T follicular helper cell (primary cell): ENCODE measurements around the gene AGAP2.
"Not testable (repeated sequence)": the region's sequence is repeated elsewhere in the genome, so short reads cannot be mapped to it uniquely, and the experiment has no call there.

ENCODE experiments used
- DNase-seq: peaks from one replicate; pipeline ENCODE4 v3.0.0-alpha.2; 2020; ENCODE audit warnings: low read depth

AGAP2 gene

DNA sequence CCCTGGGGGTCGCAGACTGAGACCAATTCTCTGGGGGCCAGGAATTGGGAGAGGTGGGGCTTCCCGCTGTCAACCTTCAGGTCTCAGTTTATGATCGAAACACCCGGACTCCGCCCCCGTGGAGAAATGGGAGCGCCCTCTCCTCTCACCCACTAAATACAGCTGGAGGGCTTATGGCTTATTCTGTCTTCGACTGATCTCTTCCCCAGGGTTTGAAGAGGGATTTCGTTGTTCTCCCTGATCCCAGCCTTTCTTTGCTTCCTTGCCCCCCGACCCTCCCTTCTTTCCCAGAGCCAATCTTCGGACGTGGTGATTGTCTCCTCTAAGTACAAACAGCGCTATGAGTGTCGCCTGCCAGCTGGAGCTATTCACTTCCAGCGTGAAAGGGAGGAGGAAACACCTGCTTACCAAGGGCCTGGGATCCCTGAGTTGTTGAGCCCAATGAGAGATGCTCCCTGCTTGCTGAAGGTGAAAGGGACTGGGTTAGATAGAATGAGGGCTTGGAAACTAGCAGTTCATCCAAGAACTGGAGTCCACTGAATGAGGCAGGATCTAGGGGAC, 44.0 kb downstream of the AGAP2 start:
- DNase-seq: no peak

- peak; percentile 94 for DNase-seq
These were observed 44.7 kb downstream of the AGAP2 start, which contains the start of gene OS9 for GRCh38 chr12:57693659-57694458. Gene OS9, plus strand, starts transcription at chr12:57694132. Its CDS starts 30 bp downstream, at chr12:57694162.

DNA sequence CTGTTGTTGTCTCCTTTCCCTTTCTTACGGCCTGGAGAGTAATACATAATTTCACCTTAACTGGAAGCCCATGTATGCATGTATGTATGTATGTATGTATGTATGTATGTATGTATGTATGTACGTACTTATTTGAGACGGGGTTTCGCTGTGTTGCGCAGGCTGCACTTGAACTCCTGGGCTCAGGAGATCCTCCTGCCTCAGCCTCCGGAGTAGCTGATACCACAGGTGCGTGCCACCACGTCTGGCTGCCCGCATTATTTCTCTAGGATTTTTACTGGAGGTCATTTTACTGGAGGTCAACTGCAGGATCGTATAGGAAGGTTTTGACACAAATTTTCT, 45.3 kb downstream of the AGAP2 start:
- no peak for DNase-seq

DNA sequence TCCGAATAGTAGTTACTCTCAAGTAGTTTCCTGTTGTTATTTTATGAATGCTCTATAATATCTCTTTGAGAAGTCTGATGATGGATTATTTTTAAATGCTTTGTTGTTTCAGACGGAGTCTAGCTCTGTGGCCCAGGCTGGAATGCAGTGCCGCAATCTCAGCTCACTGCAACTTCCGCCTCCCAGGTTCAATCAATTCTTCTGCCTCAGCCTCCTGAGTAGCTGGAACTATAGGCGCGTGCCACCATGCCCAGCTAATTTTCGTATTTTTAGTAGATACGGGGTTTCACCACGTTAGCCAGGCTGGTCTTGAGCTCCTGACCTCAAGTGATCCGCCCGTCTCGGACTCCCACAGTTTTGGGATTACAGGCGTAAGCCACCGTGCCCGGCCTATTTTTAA, 46.0 kb downstream of the AGAP2 start:
- DNase-seq: no peak

GRCh38 chr12:57688931-57689330, 49.6 kb downstream of the AGAP2 start:
- no peak for DNase-seq

DNA sequence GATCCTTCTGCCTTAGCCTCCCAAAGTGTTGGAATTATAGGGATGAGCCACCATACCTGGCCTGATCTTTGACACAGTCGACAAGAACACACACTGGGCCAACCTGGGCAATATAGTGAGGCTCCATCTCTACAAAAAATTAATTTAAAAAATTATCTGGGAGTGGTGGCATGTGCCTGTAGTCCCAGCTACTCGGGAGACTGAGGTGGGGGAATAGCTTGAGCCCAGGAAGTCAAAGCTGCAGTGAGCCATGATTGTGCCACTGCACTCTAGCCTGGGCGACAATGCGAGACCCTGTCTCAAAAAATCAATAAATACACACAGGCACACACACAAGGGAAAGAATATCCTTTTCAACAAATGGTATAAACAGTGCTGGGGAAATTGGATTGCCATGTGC, 50.7 kb downstream of the AGAP2 start:
- no peak for DNase-seq

- no peak for DNase-seq
These were observed 58.8 kb downstream of the AGAP2 start for GRCh38 chr12:57679697-57680096.

- DNase-seq: not testable (repeated sequence)
These were observed 60.6 kb downstream of the AGAP2 start for GRCh38 chr12:57677947-57678346.

DNA sequence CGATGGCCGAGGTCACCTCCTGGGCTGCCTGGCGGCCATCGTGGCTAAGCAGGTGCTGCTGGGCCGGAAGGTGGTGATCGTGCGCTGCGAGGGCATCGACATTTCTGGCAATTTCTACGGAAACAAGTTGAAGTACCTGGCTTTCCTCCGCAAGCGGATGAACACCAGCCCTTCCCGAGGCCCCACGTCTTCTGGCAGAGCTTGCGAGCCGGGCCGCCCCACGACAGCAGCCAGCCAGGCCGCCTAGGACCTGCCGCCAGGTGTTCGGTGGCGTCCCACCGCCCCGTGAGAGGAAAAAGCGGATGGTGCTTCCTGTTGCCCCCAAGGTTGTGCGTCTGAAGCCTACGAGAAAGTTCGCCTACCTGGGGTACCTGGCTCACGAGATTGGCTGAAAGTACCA, 63.9 kb downstream of the AGAP2 start:
- no peak for DNase-seq
